Fibroblast of skin of abdomen (primary cell): Measurements from ENCODE around the gene ADGRF5. TPM values are rescaled to one million over a fixed set of nuclear protein-coding genes. Genes with fewer than 3 reads are reported as not detected.
A peak's percentile ranks its signal among the peaks of the same experiment; 100 is the strongest.

Experiments
- DNase-seq: peaks from one replicate; pipeline ENCODE4 v3.0.0-alpha.2; 2013
- polyA plus RNA-seq, 2 experiments: library from polyadenylated mRNA; unstranded; fragments of 120-200 nt; gene quantifications; one replicate each; pipeline ENCODE4 v1.2.1, GENCODE V29; 2013; ENCODE audit not compliant: insufficient read length in 2 of 2

The ADGRF5 gene
- 0.14 TPM for polyA plus RNA-seq (2013, experiment 1 of 2; ENCODE audit: insufficient read length)
- polyA plus RNA-seq (2013, experiment 2 of 2; ENCODE audit: insufficient read length), result 0.05 TPM

- no peak for DNase-seq
These were observed at the start of gene ADGRF5 for GRCh38 chr6:46921731-46922130. ADGRF5 (minus strand) TSS chr6:46921938; CDS start chr6:46906762, 15,176 bp downstream.

DNA sequence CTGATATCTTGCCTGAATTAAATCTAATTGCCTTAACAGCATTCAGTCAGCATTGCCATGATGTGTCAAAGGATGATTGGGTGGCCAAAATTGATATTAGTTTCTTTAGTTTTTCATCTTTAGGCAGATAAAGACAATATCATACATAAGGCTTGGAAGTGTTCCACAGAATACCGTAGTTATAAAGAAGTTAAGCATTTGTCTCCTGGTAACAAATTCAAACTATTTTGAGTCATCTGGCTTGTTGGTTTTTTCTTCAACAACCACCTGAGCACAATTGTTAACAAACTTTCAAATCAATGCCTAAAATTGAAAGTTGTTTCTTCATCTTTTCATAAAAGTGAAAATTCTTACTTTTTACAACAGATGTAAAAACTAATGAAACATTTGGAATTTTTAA, 47.5 kb upstream of the ADGRF5 start:
- no peak for DNase-seq

DNA sequence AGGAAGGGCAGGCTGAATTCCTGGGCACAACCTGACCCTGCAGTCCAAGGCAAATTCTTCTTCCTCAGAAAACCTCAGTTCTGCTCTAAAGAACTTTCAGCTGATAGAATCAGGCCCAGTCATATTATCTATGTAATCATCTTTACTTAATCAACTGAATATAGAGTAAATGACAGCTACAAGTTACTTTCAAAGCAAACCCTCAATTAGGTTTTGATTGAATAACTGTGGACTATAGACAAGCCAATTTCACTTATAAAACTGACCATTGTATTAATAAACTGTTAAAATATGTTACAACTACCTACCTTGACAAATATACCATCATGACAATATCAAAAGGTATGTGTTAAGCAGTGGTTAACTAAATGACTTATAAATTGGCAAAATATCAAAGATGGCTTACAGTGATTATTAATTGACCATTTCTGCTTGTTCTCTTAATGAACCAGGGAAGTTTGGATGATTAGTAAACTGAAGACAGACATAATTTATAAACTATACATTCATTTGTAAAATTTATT, 46.1 kb upstream of the ADGRF5 start:
- DNase-seq, result no peak

GRCh38 chr6:46964716-46965519, 43.2 kb upstream of the ADGRF5 start:
- no peak for DNase-seq

- DNase-seq, result no peak
These were observed 41.9 kb upstream of the ADGRF5 start for GRCh38 chr6:46963626-46964025.

GRCh38 chr6:46963039-46963438, 41.3 kb upstream of the ADGRF5 start:
- no peak for DNase-seq

- no peak for DNase-seq
These were observed 40.0 kb upstream of the ADGRF5 start for GRCh38 chr6:46961711-46962110.

DNA sequence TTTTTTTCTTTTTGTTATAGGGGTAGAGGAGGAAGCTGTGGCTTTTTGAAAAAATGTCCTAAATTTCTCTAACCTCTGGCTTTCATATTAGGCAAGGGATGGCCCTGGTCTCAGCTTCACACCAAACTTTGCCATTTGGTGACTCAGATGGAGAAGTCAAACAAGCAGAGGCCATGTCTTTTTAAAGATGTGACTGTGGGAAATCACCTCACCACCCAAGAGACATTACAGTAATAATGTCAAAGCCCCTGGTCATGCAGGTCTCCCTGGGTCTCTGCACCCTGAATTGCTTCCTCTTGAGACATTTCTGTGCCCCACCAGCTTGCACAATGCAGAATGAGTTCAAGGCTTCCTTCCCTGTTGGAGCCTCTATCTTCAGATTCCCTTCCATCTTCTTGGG, 39.5 kb upstream of the ADGRF5 start:
- no peak for DNase-seq

- DNase-seq, result no peak
These were observed 37.7 kb upstream of the ADGRF5 start for GRCh38 chr6:46959419-46959818.

GRCh38 chr6:46956409-46956808, 34.7 kb upstream of the ADGRF5 start:
- DNase-seq, result no peak

DNA sequence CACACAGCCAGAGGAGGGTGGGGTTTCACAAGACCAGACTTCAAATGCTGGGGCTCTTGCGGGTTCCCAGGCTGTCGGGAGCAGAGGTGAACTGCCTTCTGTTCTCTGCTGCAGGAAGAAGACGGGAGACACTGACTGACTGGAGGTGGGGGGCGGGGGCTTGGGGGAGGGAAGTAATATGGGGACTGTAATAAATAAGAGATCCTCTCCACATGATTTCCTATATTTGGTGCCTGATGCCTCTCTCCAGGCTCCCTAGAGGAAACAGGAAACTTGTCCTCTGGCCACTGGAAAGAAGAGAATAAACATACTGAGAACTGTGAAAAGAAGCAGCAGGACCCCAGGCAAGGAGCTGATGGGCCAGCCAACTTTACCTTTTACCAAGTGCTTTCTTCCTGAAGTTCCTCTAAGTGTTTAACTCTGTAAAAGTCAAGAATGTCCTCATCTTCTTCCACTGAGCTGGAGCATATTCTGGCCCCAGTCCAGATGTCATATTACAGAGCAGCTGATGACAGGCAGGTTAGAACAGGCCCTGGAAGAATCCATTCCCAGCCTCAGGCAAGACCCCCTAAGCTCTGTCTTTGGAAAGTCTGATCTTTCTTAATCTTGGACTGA, 33.2 kb upstream of the ADGRF5 start:
- DNase-seq, result no peak

- DNase-seq, result no peak
These were observed 32.2 kb upstream of the ADGRF5 start for GRCh38 chr6:46953921-46954320.

DNA sequence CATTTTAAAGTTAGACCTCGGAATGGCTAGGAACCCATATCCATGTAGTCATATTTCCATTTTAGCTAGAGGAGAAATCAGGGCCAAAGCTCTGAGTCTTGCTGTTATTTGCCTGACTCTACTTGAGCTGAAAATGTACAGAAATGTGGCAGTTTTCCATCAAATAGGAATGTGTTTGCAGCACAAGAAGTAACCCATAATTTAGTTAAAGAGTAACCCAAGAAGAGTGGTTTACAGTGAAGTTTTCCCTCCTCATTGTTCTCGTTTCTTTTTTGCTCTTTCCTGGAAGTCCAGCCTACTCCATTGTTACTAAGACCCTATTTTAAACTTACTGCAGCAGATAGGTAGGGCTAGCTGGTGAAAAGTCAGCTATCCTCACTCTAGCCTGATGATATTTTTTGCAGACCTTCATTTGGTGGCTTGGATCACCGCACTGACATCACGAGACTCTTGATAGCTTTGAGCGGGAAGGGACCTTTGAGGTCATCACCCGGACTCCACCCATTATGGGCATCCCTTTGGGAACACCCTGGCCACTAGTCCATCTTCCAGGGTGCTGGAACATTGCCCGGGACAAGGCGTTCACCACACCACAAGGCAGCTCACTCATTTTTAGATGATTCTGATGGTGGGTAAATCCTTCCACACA, 28.0 kb upstream of the ADGRF5 start:
- DNase-seq, result no peak

DNA sequence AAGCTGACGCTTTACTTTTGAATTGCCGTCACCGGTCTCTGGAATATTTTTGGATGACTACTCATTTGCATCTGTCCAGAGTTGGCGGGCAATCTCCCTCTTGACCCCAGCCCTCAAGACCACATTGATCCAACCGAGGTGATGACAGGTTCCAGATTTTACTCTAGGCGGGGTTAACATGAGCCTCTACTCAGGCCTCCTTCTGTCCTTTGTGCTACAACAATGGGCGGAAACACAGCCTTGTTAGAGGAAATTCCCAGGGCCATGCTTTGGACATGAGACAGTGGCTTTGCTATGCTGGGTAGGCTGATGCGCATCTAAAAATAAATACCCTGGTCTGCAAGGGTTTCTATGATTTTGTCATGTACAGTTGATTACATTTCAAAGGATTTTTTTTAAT, 27.0 kb upstream of the ADGRF5 start:
- no peak for DNase-seq

DNA sequence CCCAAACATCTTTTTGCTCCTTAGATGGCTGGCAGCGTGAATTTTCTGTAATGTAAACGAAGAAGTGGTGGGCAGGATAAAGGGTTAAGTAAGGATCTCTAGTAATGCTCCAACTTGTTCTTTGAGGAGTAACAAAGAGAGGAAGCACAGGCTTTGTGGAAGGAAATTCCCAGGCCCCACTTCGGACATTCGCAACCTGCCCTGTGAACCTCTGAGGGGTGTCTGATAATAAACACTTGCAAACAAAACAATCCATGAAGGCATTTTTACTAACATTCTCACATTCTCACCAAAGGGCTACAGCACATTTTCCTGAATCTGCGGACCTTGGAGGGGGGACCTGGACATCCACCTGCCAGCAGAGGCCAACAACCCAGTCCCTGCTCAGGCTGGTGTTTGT, 25.8 kb upstream of the ADGRF5 start:
- no peak for DNase-seq

DNA sequence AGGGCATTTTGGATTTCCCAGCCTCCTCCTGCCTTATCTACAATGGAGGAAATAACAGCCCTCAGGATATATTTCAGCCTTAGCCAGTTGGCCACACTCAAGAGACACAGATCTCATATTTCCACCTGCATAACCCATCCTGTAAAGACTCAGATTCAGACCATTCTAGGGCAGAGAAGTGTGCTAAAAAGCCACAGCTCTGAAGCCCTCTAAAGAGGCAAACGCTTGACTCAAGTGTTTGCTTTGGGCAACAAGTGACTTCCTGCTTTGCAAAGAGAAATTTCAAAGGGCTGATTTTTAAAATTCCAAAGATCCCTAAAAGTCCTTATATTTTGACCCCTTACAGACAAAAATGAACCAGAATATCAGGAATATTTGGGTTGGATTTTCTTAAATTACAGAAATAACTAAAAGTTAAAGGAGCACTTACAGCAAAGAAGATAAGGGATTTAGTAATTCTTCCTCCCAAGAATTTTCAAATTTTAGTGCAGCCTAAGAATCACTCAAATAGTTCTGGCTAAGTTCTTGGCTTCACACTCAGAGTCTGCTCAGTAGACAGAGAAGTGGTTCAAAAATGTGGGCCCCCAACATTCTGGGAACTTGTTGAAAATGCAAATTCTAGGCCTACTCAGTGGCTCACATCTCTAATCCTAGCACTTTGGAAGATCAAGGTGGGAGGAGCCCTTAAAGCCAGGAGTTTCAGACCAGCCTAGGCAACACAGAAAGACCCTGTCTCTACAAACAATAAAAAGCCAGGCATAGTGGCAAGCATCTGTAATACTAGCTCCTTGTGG, 18.9 kb upstream of the ADGRF5 start:
- no peak for DNase-seq

GRCh38 chr6:46937642-46938041, 15.9 kb upstream of the ADGRF5 start:
- no peak for DNase-seq

DNA sequence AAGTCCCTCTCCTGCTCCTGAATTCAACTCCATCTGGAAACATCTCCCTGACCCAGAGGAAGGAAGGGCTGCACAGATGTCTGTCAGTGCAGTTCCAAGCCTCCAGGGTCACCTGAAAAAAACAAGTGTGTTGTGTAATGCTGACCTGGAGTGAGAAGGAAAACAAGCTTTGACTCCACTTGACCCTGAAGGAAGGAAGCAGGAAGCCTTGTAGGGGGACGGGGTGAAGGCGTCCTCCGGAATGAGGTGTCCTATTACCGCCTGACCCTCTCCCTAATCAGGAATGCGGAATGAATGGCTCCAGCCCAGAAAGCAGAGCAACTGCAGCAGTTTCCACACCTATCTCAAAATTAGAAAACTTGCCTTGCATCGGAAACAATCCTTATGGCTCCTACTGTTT, 13.9 kb upstream of the ADGRF5 start:
- DNase-seq, result no peak

- no peak for DNase-seq
These were observed 12.0 kb upstream of the ADGRF5 start for GRCh38 chr6:46933751-46934150.

DNA sequence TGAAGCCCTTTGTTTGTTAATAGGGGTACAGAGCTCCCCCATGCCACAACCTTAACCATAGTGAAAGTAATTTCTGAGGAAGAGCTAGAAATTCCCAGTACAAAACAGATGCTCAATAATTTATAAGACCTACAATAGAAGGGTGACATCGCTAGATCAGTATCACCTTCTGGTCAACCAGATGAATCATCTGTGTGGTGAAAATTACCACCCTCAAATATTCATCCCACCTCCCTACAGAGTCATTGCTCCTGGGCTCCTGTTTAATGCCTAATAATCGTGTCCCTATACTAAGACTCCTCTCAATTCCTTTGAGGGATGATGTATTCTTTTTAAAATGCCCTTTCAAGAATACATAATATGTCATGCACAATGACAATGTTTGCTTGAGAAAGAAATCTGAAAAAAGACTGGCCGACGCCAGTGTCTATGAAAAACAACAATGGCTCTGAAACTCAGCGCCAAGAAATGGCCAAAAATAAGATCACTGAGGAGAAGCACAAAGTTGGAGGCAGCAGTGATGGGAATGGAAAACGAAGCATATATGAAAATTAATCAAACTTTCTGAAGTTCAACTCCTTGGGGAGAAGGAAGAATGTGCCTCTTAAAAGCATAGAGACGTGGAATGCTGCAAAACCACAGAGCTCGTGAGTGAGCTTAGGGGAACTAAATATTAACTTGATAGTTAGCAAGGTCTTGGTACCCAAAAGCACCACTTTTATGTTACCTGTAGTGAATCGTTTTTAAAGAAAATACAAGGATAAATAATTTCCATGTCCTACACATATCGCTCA, 11.0 kb upstream of the ADGRF5 start:
- peak; percentile 60 for DNase-seq

- DNase-seq, result no peak
These were observed 9.7 kb upstream of the ADGRF5 start for GRCh38 chr6:46931416-46931815.

DNA sequence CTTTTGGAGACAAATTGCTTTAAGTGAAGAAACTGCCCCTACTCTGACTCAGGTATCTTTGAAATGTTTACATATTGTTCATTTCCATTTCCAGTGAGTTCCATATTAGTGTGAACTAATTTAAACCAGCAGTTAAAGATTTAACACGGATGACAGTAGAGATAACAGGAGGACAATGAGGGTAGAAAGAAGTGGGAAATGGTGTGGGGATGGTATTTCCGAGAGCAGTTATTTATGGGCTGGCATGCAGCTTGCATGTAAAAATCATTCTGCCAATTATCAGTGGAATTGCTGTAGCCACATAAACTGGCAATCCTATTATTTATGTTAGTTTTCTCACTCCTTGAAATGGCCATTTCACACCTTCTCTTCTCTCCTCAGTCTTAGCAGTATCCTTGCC, 8.6 kb upstream of the ADGRF5 start:
- no peak for DNase-seq
